Measurements from ENCODE around the gene TESK2.

Gene TESK2

GRCh38 chr1:45465277-45465676 is 25.7 kb downstream of the TESK2 start:
- DNase-seq, result no peak

GRCh38 chr1:45458894-45459293 is 32.1 kb downstream of the TESK2 start:
- DNase-seq, result no peak

GRCh38 chr1:45456531-45456930 is 34.4 kb downstream of the TESK2 start:
- DNase-seq, result no peak

- no peak for DNase-seq
Measured at GRCh38 chr1:45455162-45455561, 35.8 kb downstream of the TESK2 start.

- no peak for DNase-seq
Measured at GRCh38 chr1:45454464-45454863, 36.5 kb downstream of the TESK2 start.

- no peak for DNase-seq
Measured at GRCh38 chr1:45452503-45452902, 38.5 kb downstream of the TESK2 start.

- no peak for DNase-seq
Measured at GRCh38 chr1:45448357-45448756, 42.6 kb downstream of the TESK2 start.

GRCh38 chr1:45446950-45447672 is 43.9 kb downstream of the TESK2 start:
- DNase-seq, result no peak

- DNase-seq, result no peak
Measured at GRCh38 chr1:45446530-45446929, 44.4 kb downstream of the TESK2 start.

- DNase-seq, result no peak
Measured at GRCh38 chr1:45444609-45445131, 46.3 kb downstream of the TESK2 start.

GRCh38 chr1:45443580-45444446 is 47.1 kb downstream of the TESK2 start:
- DNase-seq, result no peak

- no peak for DNase-seq
Measured at GRCh38 chr1:45442272-45442671, 48.7 kb downstream of the TESK2 start.

GRCh38 chr1:45437323-45437722 is 53.6 kb downstream of the TESK2 start:
- DNase-seq, result no peak

- no peak for DNase-seq
Measured at GRCh38 chr1:45430490-45430889, 60.5 kb downstream of the TESK2 start.

GRCh38 chr1:45429561-45430159 is 61.3 kb downstream of the TESK2 start:
- no peak for DNase-seq

GRCh38 chr1:45423906-45424678 is 66.9 kb downstream of the TESK2 start:
- DNase-seq, result no peak

GRCh38 chr1:45421935-45422334 is 69.0 kb downstream of the TESK2 start:
- DNase-seq, result no peak

- DNase-seq, result no peak
Measured at GRCh38 chr1:45414746-45415145, 76.2 kb downstream of the TESK2 start.

GRCh38 chr1:45412899-45413298 is 78.1 kb downstream of the TESK2 start:
- DNase-seq, result no peak

GRCh38 chr1:45411510-45411899 is 79.5 kb downstream of the TESK2 start:
- no peak for DNase-seq

- DNase-seq, result no peak
Measured at GRCh38 chr1:45410850-45411509, 80.0 kb downstream of the TESK2 start.

- DNase-seq, result no peak
Measured at GRCh38 chr1:45409276-45409675, 81.7 kb downstream of the TESK2 start.
